ENCODE measurements around the gene VCX2.

GRCh38 chrX:8139716-8140115, 31.4 kb downstream of the VCX2 start:
- TF ChIP-seq ZNF843 (tag by site-specific recombination; IDR thresholded peaks at IDR 0.05): no peak
- TF ChIP-seq CTCF (tag by site-specific recombination; IDR thresholded peaks at IDR 0.05): no peak
- TF ChIP-seq TRIM28 (IDR thresholded peaks at IDR 0.05; ENCODE audit: borderline replicate concordance, low read length): no peak
- no peak for TF ChIP-seq ZNF785 (tag by site-specific recombination; IDR thresholded peaks at IDR 0.05)
- no peak for TF ChIP-seq REST (tag by site-specific recombination; IDR thresholded peaks at IDR 0.05)
- TF ChIP-seq PATZ1 (tag by site-specific recombination; IDR thresholded peaks at IDR 0.05): no peak
- TF ChIP-seq YY1 (tag by site-specific recombination; IDR thresholded peaks at IDR 0.05): no peak
- TF ChIP-seq MEIS1 (CRISPR knock-in tag; IDR thresholded peaks at IDR 0.05; ENCODE audit: borderline replicate concordance): no peak
- TF ChIP-seq FEZF1 (tag by site-specific recombination; IDR thresholded peaks at IDR 0.05): no peak
- TF ChIP-seq ZNF24 (tag by site-specific recombination; IDR thresholded peaks at IDR 0.05): no peak
- TF ChIP-seq ZNF274 (IDR thresholded peaks at IDR 0.05; ENCODE audit: low read length): no peak
- TF ChIP-seq ZNF274 (tag by site-specific recombination; IDR thresholded peaks at IDR 0.05; ENCODE audit: borderline replicate concordance): no peak
- TF ChIP-seq ZNF658 (tag by site-specific recombination; IDR thresholded peaks at IDR 0.05): no peak

Data from HEK293 (cell line).